VCaP (cell line): Measurements from ENCODE around the gene NR5A1.

ENCODE experiments used
- H3K27ac ChIP-seq: fragments of 450-650 bp; 2 replicates; pipeline ENCODE4 v1.5.1; 2017
- CTCF ChIP-seq: fragments of 450-650 bp; conservative IDR thresholded peaks from 2 replicates; pipeline ENCODE4 v1.5.1; 2017; ENCODE audit warnings: mild to moderate bottlenecking, moderate library complexity

NR5A1 gene

GRCh38 chr9:124442379-124442778 is 64.8 kb downstream of the NR5A1 start:
- no peak overlapping the region for H3K27ac ChIP-seq
- TF ChIP-seq CTCF: no peak

- TF ChIP-seq CTCF: no peak
Measured at GRCh38 chr9:124441291-124441690, 65.9 kb downstream of the NR5A1 start.

GRCh38 chr9:124440786-124441185 is 66.4 kb downstream of the NR5A1 start:
- no peak for TF ChIP-seq CTCF

More at GRCh38 chr9:124441291-124441690, 65.9 kb downstream of the NR5A1 start:
- H3K27ac ChIP-seq: no peak overlapping the region

GRCh38 chr9:124439686-124440243 is 67.4 kb downstream of the NR5A1 start:
- H3K27ac ChIP-seq: no peak overlapping the region
- TF ChIP-seq CTCF: no peak

More at GRCh38 chr9:124440786-124441185, 66.4 kb downstream of the NR5A1 start:
- no peak overlapping the region for H3K27ac ChIP-seq

GRCh38 chr9:124439086-124439485 is 68.1 kb downstream of the NR5A1 start:
- no peak overlapping the region for H3K27ac ChIP-seq
- no peak for TF ChIP-seq CTCF

GRCh38 chr9:124438091-124438490 is 69.1 kb downstream of the NR5A1 start:
- no peak for TF ChIP-seq CTCF
- H3K27ac ChIP-seq: no peak overlapping the region

- no peak for TF ChIP-seq CTCF
- no peak overlapping the region for H3K27ac ChIP-seq
Measured at GRCh38 chr9:124437086-124437485, 70.1 kb downstream of the NR5A1 start.

- no peak for TF ChIP-seq CTCF
- H3K27ac ChIP-seq: no peak overlapping the region
Measured at GRCh38 chr9:124436320-124436719, 70.9 kb downstream of the NR5A1 start.
